Mucosa of descending colon (tissue), 3 donors: ENCODE results near the gene ARG2. TPM values are rescaled to one million over a fixed set of nuclear protein-coding genes. Genes with fewer than 3 reads are reported as not detected.
"Not testable (repeated sequence)": the region's sequence is repeated elsewhere in the genome, so short reads cannot be mapped to it uniquely, and the experiment has no call there.

Experiments
- ATAC-seq: fragments of 200-7000 bp; cut with Tn5 transposase; one replicate; pipeline ENCODE4 v1.9.1; 2020; ENCODE audit warnings: mild to moderate bottlenecking, moderate library complexity
- DNase-seq, 3 donors: peaks; one replicate each; pipeline ENCODE4 v3.0.0-alpha.2; 2020
- H3K36me3 ChIP-seq: fragments of 200-600 bp; one replicate; pipeline ENCODE4 v1.8.0; 2021; ENCODE audit warnings: low read depth, mild to moderate bottlenecking
- H3K4me1 ChIP-seq: fragments of 200-600 bp; one replicate; pipeline ENCODE4 v1.8.0; 2021; ENCODE audit warnings: low read depth, mild to moderate bottlenecking
- H3K4me3 ChIP-seq: fragments of 200-600 bp; one replicate; pipeline ENCODE4 v1.8.0; 2021; ENCODE audit warnings: mild to moderate bottlenecking
- H3K9me3 ChIP-seq: fragments of 200-600 bp; one replicate; pipeline ENCODE4 v1.8.0; 2021; ENCODE audit warnings: mild to moderate bottlenecking
- intact Hi-C, 2 donors: fragments of 100-400 bp; cut with DNase I in 1 of 2; cut with micrococcal nuclease in 1 of 2; formaldehyde crosslinking; loops; one replicate each; pipeline versions ENCODE4 v1.11.0 to v1.11.1; 2022; cut with DNase I, micrococcal nuclease
- total RNA-seq, 3 donors: library from RNA; stranded (reverse); fragmentation: NEBNext Ultra II Directional in 2 of 3; extraction: Animal tissue kit (Norgen Biotek cat#: 25700) in 2 of 3; gene quantifications; one replicate each; pipeline versions ENCODE4 v1.2.1 to v1.2.4, GENCODE V29; 2021 to 2023
- TF ChIP-seq, protein P1 (sequence below): fragments of 200-600 bp; IDR thresholded peaks from one replicate; pipeline ENCODE4 v1.8.0; 2022; ENCODE audit warnings: antibody characterized with exemption, mild to moderate bottlenecking
- donor health status: DM: no; HTN: no; CAD: no; lungs with moderate emphysema.
- donor health status: DM: no; HTN: no; CAD: no.
- donor health status: DM: no; HTN: yes; CAD: no.

ARG2 gene
- total RNA-seq, 3 donors from 2014 or later: 0.84 to 5.0 (median 4.4) TPM

DNA sequence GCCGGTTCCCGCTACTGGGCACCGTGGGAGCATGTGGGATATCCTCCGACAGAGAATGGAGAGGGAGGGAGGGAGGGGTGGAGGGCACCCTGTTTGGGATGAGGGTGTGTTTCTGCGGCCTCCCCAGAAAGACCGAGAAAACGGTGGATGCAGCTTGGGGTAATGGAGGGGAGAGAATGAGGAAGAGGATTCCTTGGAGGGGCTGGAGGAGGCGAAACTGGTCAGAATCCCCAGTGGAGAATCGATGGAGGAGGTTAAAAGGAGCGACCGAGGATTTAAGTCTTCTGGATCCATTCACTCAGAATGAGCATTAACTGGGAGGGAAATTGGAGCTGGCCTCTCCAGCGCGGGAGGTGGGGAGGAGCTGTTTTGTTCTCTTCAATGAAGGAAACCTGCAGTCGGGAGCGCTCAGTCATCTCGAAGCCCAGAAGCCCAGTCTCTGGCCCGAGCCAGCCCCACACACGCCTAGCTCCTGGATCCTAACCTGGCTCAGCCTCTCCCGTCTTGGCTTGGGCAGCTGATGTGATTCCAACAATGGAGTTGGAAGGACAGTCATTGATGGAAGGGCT lies 581 bp downstream of the ARG2 start:
- DNase-seq: peak in 1 of 3 donors; percentile 31
- intact Hi-C loops: no loop called here

DNA sequence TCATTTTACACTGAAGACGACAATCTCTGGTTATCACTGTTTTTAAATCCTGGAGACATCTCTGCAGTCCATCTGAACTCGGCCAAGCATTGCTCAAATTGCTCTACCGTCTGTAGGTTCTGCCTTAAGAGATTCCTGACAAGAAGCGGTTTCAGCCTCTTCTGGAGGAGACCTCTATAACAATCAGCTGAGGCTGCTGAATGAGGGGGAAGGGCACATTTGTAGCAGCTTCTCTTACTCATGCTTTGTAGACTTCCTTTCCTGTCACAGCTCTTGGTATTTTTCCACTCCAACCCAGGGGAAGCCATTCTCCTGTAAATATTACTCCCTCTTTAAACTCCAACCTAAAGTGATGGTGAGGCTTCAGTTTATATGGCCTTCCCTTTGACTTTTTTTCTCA lies 3.0 kb downstream of the ARG2 start:
- no peak overlapping the region for H3K4me3 ChIP-seq
- DNase-seq (no peak), ATAC-seq (no peak)
- H3K9me3 ChIP-seq: no peaks in the 10 kb centered on the region
- peaks cover 4% of the 10 kb centered on the region for H3K4me1 ChIP-seq
- TF ChIP-seq, protein P1, sequence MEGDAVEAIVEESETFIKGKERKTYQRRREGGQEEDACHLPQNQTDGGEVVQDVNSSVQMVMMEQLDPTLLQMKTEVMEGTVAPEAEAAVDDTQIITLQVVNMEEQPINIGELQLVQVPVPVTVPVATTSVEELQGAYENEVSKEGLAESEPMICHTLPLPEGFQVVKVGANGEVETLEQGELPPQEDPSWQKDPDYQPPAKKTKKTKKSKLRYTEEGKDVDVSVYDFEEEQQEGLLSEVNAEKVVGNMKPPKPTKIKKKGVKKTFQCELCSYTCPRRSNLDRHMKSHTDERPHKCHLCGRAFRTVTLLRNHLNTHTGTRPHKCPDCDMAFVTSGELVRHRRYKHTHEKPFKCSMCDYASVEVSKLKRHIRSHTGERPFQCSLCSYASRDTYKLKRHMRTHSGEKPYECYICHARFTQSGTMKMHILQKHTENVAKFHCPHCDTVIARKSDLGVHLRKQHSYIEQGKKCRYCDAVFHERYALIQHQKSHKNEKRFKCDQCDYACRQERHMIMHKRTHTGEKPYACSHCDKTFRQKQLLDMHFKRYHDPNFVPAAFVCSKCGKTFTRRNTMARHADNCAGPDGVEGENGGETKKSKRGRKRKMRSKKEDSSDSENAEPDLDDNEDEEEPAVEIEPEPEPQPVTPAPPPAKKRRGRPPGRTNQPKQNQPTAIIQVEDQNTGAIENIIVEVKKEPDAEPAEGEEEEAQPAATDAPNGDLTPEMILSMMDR: no peak
- no peaks in the 10 kb centered on the region for H3K36me3 ChIP-seq
- intact Hi-C loops: no loop called here

More for the DNA sequence above, 581 bp downstream of the ARG2 start:
- Histone ChIP-seq H3K4me1 (peaks cover 4% of the 10 kb centered on the region), H3K4me3 (no peak overlapping the region), H3K9me3 (no peaks in the 10 kb centered on the region), H3K36me3 (no peaks in the 10 kb centered on the region)
- no peak for ATAC-seq
- TF ChIP-seq, protein P1: no peak

DNA sequence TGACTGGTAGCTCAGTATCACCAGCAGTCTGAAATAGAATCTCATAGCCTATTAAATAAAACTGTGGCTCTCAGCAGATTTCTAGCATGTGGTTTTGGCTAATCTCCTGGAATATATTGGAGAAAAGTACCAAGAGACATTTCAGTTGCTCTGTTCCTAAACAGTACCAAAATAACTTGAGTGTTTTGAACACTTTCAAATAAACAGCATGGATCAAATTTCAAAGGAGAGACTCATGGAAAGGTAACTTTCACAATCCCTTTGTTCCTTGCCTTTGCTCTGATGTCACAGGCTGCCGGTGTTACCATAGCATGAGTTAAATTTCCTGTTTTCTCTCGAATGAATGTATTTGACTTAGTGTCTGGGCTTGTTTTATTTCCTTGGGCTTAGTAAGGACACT lies 3.4 kb downstream of the ARG2 start:
- H3K36me3 ChIP-seq: no peaks in the 10 kb centered on the region
- peaks cover 4% of the 10 kb centered on the region for H3K4me1 ChIP-seq
- intact Hi-C loops: no loop called here
- H3K9me3 ChIP-seq: no peaks in the 10 kb centered on the region
- ATAC-seq (no peak), DNase-seq (no peak)
- H3K4me3 ChIP-seq: no peak overlapping the region
- TF ChIP-seq, protein P1: no peak

DNA sequence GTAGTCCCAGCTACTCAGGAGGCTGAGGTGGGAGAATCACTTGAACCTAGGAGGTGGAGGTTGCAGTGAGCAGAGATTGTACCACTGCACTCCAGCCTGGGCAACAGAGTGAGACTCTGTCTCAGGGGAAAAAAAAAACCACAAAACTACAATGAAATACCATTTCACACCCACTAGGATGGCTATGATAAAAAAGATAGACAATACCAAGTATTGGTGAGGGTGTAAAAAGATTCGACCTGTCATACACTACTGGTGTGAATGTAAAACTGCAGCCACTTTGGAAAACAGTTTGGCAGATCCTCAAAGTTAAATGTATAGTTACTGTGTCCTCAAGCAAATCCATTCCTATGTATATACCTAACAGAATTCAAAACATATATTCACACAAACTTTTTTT lies 6.4 kb downstream of the ARG2 start:
- H3K36me3 ChIP-seq, ATAC-seq, H3K4me3 ChIP-seq, H3K4me1 ChIP-seq, intact Hi-C loops, H3K9me3 ChIP-seq, DNase-seq: not testable (repeated sequence)

DNA sequence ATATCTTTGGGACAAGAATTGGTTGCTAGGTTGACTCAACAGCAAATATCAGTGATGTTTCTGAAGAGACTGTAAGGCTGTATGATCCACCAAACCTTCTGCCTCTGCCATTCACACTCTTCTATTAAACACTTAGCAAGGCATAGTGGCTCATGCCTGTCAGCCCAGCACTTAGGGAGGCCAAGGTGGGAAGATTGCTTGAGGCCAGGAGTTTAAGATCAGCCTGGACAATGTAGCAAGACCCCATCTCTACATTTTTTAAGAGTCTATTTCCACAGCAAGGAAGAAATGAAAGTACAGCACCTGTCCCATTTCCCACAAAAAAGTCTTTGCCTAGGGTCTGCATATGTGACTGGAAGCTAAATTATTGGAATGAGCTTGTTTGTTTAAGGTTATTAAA lies 7.8 kb downstream of the ARG2 start:
- no peaks in the 10 kb centered on the region for H3K4me1 ChIP-seq
- TF ChIP-seq, protein P1: no peak
- ATAC-seq: no peak
- no peak overlapping the region for H3K4me3 ChIP-seq
- intact Hi-C loops: no loop called here
- H3K9me3 ChIP-seq: no peaks in the 10 kb centered on the region
- no peaks in the 10 kb centered on the region for H3K36me3 ChIP-seq
- no peak for DNase-seq

DNA sequence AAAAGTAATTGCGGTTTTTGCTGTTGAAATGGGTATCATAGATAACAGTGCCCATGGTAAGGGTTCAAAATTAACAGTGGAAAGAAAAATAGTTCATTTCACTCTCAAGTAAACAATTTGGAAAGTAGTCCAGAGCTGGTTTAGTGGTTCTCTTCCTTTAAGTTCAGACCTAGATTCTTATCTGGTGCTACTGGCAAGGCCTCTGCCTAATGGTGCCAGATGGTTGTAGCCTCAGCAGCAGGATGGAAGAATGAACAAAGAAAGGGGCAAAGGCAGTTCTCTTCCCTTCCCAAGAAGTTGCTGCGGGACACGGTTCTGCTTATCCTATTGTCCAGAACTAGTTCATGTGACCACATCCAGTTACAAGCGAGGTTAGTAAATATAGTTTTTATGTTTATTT lies 10.5 kb downstream of the ARG2 start:
- TF ChIP-seq, protein P1: no peak
- intact Hi-C loops: no loop called here
- H3K36me3 ChIP-seq: no peaks in the 10 kb centered on the region

More for the DNA sequence above, 10.5 kb downstream of the ARG2 start:
- H3K4me1 ChIP-seq: no peaks in the 10 kb centered on the region
- ATAC-seq (no peak), DNase-seq (no peak)
- H3K4me3 ChIP-seq: no peak overlapping the region
- H3K9me3 ChIP-seq: no peaks in the 10 kb centered on the region
